HG03575 (cell line): Measurements from ENCODE around the gene CLDN10.

Experiments used
- ATAC-seq: cut with Tn5 transposase; IDR thresholded peaks from one replicate; pipeline ENCODE4 v1.9.1; 2021; ENCODE audit not compliant: unreplicated experiment, insufficient number of reproducible peaks, low FRiP score; ENCODE audit errors: extremely low read depth

The CLDN10 gene

GRCh38 chr13:95627590-95627989, 75.1 kb downstream of the CLDN10 start:
- ATAC-seq = no peak

GRCh38 chr13:95628488-95628887, 76.0 kb downstream of the CLDN10 start:
- no peak for ATAC-seq

GRCh38 chr13:95629071-95629470, 76.6 kb downstream of the CLDN10 start:
- ATAC-seq = no peak
